Naive B cell (primary cell): ENCODE data around the gene CYB561D2. TPM values are rescaled to one million over a fixed set of nuclear protein-coding genes. Genes with fewer than 3 reads are reported as not detected.
"Not testable (repeated sequence)": the region's sequence is repeated elsewhere in the genome, so short reads cannot be mapped to it uniquely, and the experiment has no call there.

ENCODE experiments used
- ATAC-seq, 2 donors: fragments of 150-1000 bp; cut with Tn5 transposase; 2 replicates each; pipeline ENCODE4 v1.10.0; 2021; ENCODE audit warnings: low read depth in 2 of 2, mild to moderate bottlenecking in 2 of 2, moderate library complexity in 2 of 2
- DNase-seq: peaks from one replicate; pipeline ENCODE4 v3.0.0; 2022
- H3K27ac Mint-ChIP-seq, 6 donors: one replicate each; pipeline ENCODE4 v1.8.0; 2020 to 2022; ENCODE audit warnings: mild to moderate bottlenecking in 6 of 6, mixed read lengths in 6 of 6, moderate library complexity in 5 of 6, inconsistent platforms in 2 of 6
- H3K27me3 Mint-ChIP-seq, 3 donors: one replicate each; pipeline ENCODE4 v1.8.0; 2021 to 2022; ENCODE audit warnings: mixed read lengths in 3 of 3, mild to moderate bottlenecking in 1 of 3
- H3K36me3 Mint-ChIP-seq, 2 donors: one replicate each; pipeline ENCODE4 v1.8.0; 2020 to 2022; ENCODE audit warnings: mixed read lengths in 2 of 2, inconsistent platforms in 1 of 2, mild to moderate bottlenecking in 1 of 2
- H3K4me1 Mint-ChIP-seq, 3 donors: one replicate each; pipeline ENCODE4 v1.8.0; 2020 to 2022; ENCODE audit warnings: mixed read lengths in 3 of 3, inconsistent platforms in 1 of 3, mild to moderate bottlenecking in 1 of 3, moderate library complexity in 1 of 3
- H3K4me3 Mint-ChIP-seq, 8 donors: one replicate each; pipeline ENCODE4 v1.8.0; 2020 to 2022; ENCODE audit warnings: mild to moderate bottlenecking in 8 of 8, mixed read lengths in 8 of 8, moderate library complexity in 8 of 8, inconsistent platforms in 2 of 8
- H3K9me3 Mint-ChIP-seq, 7 donors: one replicate each; pipeline ENCODE4 v1.8.0; 2020 to 2022; ENCODE audit warnings: mixed read lengths in 7 of 7, mild to moderate bottlenecking in 5 of 7, inconsistent platforms in 2 of 7, moderate library complexity in 1 of 7
- polyA plus RNA-seq, 6 donors: library from polyadenylated mRNA; unstranded; fragments of 300-500 nt; fragmentation: Illumina TruSeq; gene quantifications; one replicate each; pipeline ENCODE4 v1.2.3, GENCODE V29; 2021; ENCODE audit warnings: low read depth in 6 of 6

The CYB561D2 gene, protein sequence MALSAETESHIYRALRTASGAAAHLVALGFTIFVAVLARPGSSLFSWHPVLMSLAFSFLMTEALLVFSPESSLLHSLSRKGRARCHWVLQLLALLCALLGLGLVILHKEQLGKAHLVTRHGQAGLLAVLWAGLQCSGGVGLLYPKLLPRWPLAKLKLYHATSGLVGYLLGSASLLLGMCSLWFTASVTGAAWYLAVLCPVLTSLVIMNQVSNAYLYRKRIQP
- 10 to 100 TPM; 55.4 to 75.9 (median 65.2) TPM for polyA plus RNA-seq

DNA sequence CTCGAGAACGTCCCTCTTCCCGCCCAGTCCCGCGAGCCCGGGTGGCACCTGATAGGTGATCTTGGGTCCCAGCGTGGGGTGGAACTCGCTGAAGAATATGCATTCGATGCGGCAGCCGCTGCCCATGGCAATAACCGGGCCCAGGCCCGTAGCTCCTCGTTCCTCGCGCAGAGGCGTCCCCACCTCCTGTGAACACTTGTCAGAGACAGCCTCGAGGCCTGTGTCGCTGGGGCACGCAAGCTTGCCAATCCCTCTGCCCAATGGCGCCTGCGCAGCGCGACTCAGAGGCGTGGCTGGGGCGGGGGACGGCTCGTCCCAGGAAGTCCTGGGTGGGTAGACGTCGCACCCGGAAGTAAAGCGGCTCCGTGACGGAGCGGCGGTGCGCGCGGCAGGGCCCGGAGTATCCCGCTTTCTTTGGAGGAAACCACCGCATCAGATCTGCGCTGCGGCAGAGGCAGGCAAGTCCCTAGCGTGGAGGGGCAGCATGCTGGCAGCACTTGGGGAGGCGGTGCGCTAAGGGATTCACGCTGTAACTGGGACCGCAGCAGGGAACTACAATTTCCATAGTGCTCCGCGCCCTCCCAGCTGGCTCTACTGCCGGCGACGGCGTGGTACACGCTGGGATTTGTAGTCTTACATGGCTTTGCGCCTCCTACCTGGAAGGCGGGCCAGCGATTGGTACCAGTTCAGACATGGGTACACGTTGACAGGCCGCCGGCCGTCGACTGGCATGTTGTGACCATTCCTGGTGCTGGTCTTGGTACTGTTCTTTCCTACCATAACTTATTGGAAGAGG lies at the start of gene CYB561D2, which contains the start of gene NPRL2:
CYB561D2 (plus strand) TSS at position 336 of the 796 bp plus-strand sequence. CDS start 572 bp downstream, outside the sequence.
NPRL2 (minus strand) TSS at position 249 of the 796 bp plus-strand sequence; CDS start at position 126, 123 bp downstream.
- H3K9me3 Mint-ChIP-seq: no peaks in the 10 kb centered on the region
- peak within 1 kb of the TSS; percentile 94 to 99 (median 98) for H3K27ac Mint-ChIP-seq
- H3K4me1 Mint-ChIP-seq: peaks cover 32 to 69% (median 67%) of the 10 kb centered on the region in 3 donors
- DNase-seq (peak; percentile 98), ATAC-seq (peak; percentile 87 to 89)
- H3K4me3 Mint-ChIP-seq: peak within 1 kb of the TSS; percentile 92 to 98 (median 98)
- H3K36me3 Mint-ChIP-seq: peaks cover 0 to 7% of the 10 kb centered on the region in 2 donors
- H3K27me3 Mint-ChIP-seq: no peaks in the 10 kb centered on the region

DNA sequence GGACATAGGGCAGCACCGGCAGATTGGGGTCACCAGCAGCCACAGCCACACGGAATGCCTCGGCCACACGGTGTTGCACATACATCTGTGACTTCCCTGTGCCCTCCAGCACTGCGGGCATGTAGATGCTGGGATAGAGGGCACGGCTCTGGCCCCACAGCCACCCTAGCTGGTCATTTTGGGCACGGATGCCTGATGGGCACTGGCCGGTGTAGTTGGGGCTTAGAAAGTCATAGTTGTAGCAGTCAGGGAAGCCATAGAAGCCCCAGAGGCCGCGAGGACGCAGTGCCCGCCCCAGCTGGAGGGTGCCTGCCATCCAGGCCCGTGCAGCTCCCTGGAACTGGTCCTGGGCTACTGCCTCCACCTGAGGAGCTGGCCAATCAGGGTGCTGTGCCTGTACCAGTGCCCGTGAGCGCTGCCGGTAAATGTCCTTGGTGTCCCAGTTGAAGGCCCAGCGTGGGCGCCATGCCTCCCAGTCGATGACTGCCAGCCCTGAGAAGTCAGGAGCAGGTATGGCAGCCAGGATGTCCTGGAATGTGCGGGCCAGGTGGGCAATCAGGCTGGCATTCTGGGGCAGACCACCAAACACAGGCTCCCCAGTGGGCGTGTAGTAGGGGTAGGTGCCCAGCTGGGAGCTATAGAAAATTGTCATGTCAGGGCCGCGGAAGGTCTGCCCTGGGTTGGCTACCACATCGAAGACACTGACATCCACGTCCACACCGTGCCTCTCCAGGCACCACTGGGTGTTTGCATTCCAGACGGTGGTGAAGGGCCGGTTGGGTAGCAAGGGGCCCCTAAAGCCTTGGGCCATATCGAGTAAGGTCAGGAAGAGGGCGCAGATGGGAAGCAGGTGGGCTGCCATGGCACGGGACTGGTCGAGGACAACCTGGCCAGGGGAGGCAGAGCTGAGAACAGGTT lies 48.3 kb upstream of the CYB561D2 start:
- Mint-ChIP-seq H3K27me3 (no peaks in the 10 kb centered on the region), H3K4me3 (peak overlapping the region in 1 of 8 donors; percentile 30), H3K9me3 (no peaks in the 10 kb centered on the region), H3K4me1 (peaks cover 18 to 30% (median 26%) of the 10 kb centered on the region in 3 donors), H3K36me3 (no peaks in the 10 kb centered on the region), H3K27ac (peak overlapping the region in 2 of 6 donors; percentile 22 to 56)
- ATAC-seq: no peak
- no peak for DNase-seq

DNA sequence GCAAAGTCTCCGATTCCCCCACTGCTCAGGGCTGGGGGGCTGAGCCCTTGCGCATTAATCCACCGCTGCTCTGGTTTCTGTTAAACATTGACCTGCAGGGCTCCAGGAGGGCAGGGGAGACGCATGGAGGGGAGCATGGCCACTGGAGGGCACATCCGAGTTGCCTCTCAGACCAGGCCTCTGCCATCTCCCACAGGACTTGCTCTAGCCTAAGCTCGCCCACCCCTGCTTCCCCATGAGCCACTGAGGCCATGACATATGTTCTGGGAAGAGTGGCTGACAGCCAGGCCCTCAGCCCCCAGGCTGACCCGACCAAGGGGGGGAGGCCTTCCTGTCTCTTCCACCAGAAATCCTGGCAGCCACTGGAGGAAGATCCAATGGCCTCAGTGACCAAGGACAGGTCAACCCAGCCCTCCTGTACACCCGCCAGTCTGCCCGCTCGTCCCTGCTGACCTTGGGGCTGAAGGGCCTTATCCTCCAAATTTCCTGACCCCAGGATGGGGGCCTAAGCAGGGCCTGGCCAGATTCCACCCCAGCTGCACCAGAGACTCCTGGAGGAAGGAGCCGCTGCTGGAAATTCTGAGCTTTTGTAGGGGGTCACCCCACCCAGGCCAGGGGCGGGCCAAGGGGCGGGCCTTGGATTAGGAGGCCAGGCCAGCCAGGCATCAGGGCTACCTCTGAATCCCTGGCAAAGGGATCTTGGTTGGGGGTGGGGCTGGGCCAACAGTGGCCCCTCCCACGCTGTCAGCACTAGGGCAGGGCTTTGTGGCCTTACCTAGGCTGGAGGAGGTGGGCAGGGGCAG lies 47.4 kb upstream of the CYB561D2 start, which contains the start of gene HYAL1:
HYAL1 (minus strand) TSS at position 562 of the 803 bp plus-strand sequence. CDS start 618 bp downstream, outside the sequence.
- Mint-ChIP-seq H3K9me3 (no peaks in the 10 kb centered on the region), H3K4me1 (peaks cover 14 to 22% (median 21%) of the 10 kb centered on the region in 3 donors), H3K36me3 (no peaks in the 10 kb centered on the region), H3K4me3 (no peak within 1 kb of the TSS), H3K27me3 (no peaks in the 10 kb centered on the region), H3K27ac (peak within 1 kb of the TSS in 2 of 6 donors; percentile 56 to 62)
- no peak for DNase-seq
- no peak for ATAC-seq

DNA sequence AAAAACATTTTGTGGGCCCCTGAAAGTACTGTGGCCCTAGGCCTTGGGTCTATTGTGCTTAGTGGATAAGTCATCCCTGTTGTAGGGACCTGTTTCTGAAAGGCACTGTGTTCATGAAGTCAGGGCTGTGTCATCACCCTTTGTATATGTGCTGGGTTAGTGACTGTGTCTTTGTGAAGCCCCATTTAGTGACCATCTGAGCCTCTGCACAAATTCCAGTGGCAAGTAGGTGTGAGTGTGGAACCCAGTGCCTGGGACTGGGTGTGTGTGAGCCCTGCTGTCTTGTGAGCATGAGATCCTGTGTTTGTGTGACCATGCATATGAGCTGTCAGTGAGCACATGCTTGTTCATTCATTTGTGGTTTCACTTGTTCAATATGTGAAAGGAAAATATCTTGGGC lies 46.1 kb upstream of the CYB561D2 start:
- no peak for DNase-seq
- Mint-ChIP-seq H3K36me3 (no peaks in the 10 kb centered on the region), H3K4me1 (peaks cover 7 to 10% (median 10%) of the 10 kb centered on the region in 3 donors), H3K9me3 (peaks cover 0 to 4% (median 0%) of the 10 kb centered on the region in 7 donors), H3K4me3 (no peak overlapping the region), H3K27ac (peak overlapping the region in 1 of 6 donors; percentile 56), H3K27me3 (no peaks in the 10 kb centered on the region)
- no peak for ATAC-seq

DNA sequence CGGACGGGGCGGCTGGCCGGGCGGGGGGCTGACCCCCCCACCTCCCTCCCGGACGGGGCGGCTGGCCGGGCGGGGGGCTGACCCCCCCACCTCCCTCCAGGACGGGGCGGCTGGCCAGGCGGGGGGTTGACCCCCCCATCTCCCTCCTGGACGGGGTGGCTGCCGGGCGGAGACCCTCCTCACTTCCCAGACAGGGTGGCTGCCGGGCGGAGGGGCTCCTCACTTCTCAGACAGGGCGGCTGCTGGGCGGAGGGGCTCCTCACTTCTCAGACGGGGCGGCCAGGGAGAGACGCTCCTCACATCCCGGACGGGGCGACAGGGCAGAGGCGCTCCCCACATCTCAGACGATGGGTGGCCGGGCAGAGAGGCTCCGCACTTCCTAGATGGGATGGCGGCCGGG lies 38.6 kb upstream of the CYB561D2 start:
- H3K4me3 Mint-ChIP-seq, H3K27me3 Mint-ChIP-seq, H3K27ac Mint-ChIP-seq, ATAC-seq, DNase-seq, H3K4me1 Mint-ChIP-seq, H3K9me3 Mint-ChIP-seq, H3K36me3 Mint-ChIP-seq: not testable (repeated sequence)

DNA sequence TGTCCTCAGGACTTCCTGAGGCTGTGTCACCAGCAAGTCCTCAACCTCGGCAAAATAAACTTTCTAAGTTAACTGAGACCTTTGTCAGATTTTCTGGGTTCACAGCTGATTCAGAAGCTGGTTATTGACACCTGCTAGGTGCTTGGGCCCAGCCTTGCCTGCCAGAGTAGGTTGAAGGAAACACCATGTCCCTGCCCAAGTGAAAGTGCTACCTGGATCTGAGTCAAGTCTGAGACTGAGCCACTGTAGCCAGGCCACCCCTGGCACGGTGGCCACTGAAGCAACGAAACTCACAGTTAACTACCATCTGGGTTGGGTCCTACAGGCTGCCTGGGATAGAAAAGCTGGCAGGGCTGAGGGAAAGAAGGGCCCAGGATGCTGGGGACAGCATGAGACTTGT lies 36.3 kb upstream of the CYB561D2 start:
- Mint-ChIP-seq H3K36me3 (no peaks in the 10 kb centered on the region), H3K4me3 (no peak overlapping the region), H3K4me1 (peaks cover 10 to 18% (median 15%) of the 10 kb centered on the region in 3 donors), H3K27ac (peak overlapping the region in 1 of 6 donors; percentile 53), H3K27me3 (no peaks in the 10 kb centered on the region), H3K9me3 (peaks cover 0 to 4% (median 0%) of the 10 kb centered on the region in 7 donors)
- no peak for ATAC-seq
- no peak for DNase-seq

DNA sequence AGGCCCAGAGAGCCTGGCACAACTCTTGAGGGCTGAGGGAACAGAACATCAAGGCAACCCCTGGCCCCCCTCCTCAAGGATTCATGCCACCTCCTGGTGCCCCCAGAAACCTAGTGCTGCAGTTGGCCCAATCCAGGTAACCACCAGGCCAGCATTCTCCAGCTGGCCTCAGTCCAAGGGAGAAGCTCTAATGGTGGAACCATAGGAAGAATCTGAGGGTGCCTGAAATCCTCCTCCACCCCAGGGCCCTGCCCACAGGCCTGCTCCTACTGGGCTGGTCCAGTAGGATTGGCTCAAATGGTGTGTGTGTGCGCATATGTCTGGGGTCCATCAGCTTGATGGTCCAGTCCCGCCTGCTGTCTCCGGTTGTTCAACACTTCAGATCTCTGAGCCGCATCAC lies 35.8 kb upstream of the CYB561D2 start:
- ATAC-seq (no peak), DNase-seq (no peak)
- Mint-ChIP-seq H3K27ac (no peak overlapping the region), H3K27me3 (no peaks in the 10 kb centered on the region), H3K4me3 (peak overlapping the region in 1 of 8 donors; percentile 9), H3K36me3 (no peaks in the 10 kb centered on the region), H3K4me1 (peaks cover 10 to 22% (median 17%) of the 10 kb centered on the region in 3 donors), H3K9me3 (peaks cover 0 to 3% (median 0%) of the 10 kb centered on the region in 7 donors)

DNA sequence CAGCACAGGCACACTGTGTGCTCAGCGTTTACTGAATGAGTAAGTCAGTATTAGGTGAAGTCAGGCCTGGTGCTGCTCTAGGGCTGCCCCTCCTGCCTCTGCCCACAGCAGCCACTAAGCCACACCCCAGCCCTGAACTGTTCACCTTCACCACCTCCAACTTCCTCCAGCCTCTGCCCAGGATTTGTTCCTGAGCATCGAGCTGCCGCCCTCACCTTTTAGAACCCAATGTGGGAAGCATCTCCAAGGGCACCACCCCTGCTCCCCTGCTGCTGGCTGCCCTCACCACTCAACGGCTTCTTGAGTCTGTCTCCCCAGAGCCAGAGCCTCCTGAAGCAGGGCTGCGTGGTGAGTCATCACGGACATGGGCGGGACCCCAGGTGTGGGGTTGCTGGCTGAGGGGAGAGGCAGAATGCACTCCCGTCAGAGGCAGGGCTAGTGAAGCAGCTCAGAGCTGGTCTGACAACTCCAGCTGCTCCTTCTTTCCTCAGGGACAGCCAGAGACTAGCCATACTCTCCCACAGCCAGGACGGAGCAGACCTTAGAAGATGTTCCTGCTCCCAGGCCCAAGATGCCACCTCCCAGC lies 33.9 kb upstream of the CYB561D2 start:
- no peak for DNase-seq
- no peak for ATAC-seq
- no peaks in the 10 kb centered on the region for H3K36me3 Mint-ChIP-seq
- peak overlapping the region in 1 of 8 donors; percentile 77 for H3K4me3 Mint-ChIP-seq
- peak overlapping the region in 1 of 6 donors; percentile 51 for H3K27ac Mint-ChIP-seq
- H3K4me1 Mint-ChIP-seq: peaks cover 16 to 34% (median 26%) of the 10 kb centered on the region in 3 donors
- H3K9me3 Mint-ChIP-seq: no peaks in the 10 kb centered on the region
- H3K27me3 Mint-ChIP-seq: no peaks in the 10 kb centered on the region

DNA sequence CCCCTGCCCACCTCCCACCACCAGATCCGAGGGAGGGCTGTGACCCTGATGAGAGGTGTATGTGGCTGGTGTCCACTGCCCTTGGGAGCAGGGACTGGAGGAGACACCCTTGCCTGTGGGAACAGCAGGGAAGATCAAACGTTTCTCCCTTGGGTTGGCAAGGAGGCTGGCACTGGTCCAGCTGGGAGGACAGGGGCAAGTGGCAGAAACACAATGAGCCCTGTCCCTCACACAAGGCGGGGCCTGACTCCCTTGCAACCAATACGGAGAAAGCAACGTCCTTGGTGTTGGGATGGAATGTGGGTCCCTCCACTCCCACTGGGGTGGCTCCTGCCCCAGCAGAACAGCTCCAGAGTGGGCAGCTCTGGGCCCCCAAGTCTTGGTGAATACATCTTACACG lies 33.4 kb upstream of the CYB561D2 start:
- Mint-ChIP-seq H3K27me3 (no peaks in the 10 kb centered on the region), H3K9me3 (no peaks in the 10 kb centered on the region), H3K36me3 (no peaks in the 10 kb centered on the region), H3K4me1 (peaks cover 17 to 34% (median 26%) of the 10 kb centered on the region in 3 donors), H3K27ac (no peak overlapping the region), H3K4me3 (peak overlapping the region in 1 of 8 donors; percentile 65)
- DNase-seq (no peak), ATAC-seq (no peak)

DNA sequence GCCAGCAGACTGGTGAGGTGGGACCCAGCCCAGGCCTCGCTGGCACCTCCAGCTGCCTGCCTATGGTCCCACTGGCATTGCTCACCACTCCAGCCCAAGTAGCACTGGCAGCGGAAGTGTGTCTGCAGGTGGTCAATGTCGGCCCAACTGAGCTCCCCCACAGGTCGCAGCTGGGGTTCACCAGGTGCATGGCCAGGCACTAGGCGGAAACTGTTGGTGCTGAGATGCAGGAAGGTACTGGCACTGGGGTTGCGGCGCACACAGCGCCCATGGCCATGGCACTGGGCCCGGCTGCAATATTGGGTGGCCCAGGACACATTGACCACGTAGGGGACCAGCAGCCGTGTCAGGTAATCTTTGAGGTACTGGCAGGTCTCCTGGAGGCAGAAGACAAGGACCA lies 32.5 kb upstream of the CYB561D2 start:
- DNase-seq (no peak), ATAC-seq (no peak)
- Mint-ChIP-seq H3K36me3 (no peaks in the 10 kb centered on the region), H3K9me3 (no peaks in the 10 kb centered on the region), H3K4me1 (peaks cover 26 to 36% (median 26%) of the 10 kb centered on the region in 3 donors), H3K27ac (no peak overlapping the region), H3K27me3 (no peaks in the 10 kb centered on the region), H3K4me3 (peak overlapping the region in 1 of 8 donors; percentile 97)

DNA sequence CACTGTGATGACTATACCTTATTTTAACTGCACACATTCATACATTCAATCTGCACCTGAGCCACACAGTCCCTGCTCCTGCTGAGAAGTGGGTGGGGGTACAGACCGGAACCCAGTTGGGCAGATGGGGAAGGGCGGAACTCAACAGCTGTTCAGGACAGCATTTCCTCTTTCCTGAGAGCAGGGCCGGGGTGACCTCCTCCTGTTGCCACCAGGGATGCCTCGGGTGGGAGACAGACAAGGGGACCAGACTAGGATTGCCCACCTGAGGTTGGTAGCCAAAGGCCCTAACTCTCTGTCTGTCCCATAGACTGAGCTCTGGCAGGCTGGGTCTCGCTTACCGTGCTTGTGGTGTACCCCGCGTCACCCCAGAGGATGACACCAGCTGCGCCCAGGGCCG lies 32.0 kb upstream of the CYB561D2 start:
- H3K27ac Mint-ChIP-seq: no peak overlapping the region

More for the DNA sequence above, 32.0 kb upstream of the CYB561D2 start:
- Mint-ChIP-seq H3K9me3 (no peaks in the 10 kb centered on the region), H3K27me3 (no peaks in the 10 kb centered on the region), H3K4me1 (peaks cover 26 to 40% (median 27%) of the 10 kb centered on the region in 3 donors), H3K4me3 (peak overlapping the region in 7 of 8 donors; percentile 12 to 97 (median 52)), H3K36me3 (no peaks in the 10 kb centered on the region)
- DNase-seq (no peak), ATAC-seq (no peak)
